ENCODE data around the gene TARS1. TPM values are rescaled to one million over a fixed set of nuclear protein-coding genes. Genes with fewer than 3 reads are reported as not detected.

Gene TARS1
- total RNA-seq, 6 donors from 2014 or later = 28.3 to 111 (median 49.5) TPM

DNA sequence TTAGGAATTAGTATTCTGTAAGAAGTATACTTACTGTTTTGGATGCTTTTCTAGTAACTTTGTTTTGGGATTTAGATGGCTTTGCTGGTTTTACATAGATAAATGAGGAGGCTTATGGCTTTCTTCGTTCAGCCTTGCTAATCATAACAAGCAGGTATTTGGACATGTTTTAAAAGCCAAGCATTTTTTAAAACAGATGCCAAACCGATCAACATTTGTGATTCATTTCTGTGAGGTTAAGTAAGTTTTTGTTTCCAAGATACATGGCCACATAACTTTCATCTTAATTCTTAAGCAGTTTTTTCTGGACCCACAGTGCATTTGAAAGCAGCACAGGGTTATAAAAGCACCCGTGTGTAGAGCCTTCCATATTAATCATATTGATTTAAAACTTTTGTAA lies 21.7 kb downstream of the TARS1 start:
- TF ChIP-seq, protein P1, sequence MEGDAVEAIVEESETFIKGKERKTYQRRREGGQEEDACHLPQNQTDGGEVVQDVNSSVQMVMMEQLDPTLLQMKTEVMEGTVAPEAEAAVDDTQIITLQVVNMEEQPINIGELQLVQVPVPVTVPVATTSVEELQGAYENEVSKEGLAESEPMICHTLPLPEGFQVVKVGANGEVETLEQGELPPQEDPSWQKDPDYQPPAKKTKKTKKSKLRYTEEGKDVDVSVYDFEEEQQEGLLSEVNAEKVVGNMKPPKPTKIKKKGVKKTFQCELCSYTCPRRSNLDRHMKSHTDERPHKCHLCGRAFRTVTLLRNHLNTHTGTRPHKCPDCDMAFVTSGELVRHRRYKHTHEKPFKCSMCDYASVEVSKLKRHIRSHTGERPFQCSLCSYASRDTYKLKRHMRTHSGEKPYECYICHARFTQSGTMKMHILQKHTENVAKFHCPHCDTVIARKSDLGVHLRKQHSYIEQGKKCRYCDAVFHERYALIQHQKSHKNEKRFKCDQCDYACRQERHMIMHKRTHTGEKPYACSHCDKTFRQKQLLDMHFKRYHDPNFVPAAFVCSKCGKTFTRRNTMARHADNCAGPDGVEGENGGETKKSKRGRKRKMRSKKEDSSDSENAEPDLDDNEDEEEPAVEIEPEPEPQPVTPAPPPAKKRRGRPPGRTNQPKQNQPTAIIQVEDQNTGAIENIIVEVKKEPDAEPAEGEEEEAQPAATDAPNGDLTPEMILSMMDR (IDR thresholded peaks at IDR 0.05) = no peak
- TF ChIP-seq EP300 (IDR thresholded peaks at IDR 0.05) (no peak), POLR2AphosphoS5 (IDR thresholded peaks at IDR 0.05) (no peak)
- Histone ChIP-seq H3K36me3 (peaks cover 66 to 99% (median 87%) of the 10 kb centered on the region in 4 donors), H3K4me3 (no peak overlapping the region), H3K27me3 (no peaks in the 10 kb centered on the region), H3K9me3 (no peaks in the 10 kb centered on the region), H3K4me1 (no peaks in the 10 kb centered on the region), H3K27ac (no peak overlapping the region)
- WGBS, 2 donors = 87 to 90% methylated on average over 3 of the region's 3 CpGs
- ATAC-seq (ENCODE audit: low FRiP score in 2 of 2) (no peak), DNase-seq (no peak)

DNA sequence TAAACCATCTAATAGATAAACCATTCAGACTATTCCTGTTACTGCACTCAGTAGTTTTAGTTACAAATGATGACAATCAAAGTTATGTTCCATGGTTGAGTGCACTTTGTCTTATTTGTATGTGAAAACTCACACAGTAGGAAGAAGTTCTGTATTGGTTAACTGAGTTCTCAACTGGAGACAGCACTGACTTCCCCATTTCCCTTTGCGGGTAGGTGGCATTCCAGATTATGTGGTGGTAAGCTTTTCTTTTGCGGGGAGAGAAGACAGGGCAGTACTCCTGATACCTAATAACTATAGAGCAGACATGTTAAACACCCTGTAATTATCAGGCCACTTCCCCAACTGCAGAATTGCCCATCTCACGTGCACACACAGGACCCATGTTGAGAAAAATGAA lies 24.4 kb downstream of the TARS1 start:
- TF ChIP-seq, protein P1 (IDR thresholded peaks at IDR 0.05) = no peak
- TF ChIP-seq POLR2AphosphoS5 (IDR thresholded peaks at IDR 0.05) (no peak), POLR2A (IDR thresholded peaks at IDR 0.05) (no peak), EP300 (IDR thresholded peaks at IDR 0.05) (no peak)
- Histone ChIP-seq H3K27me3 (no peaks in the 10 kb centered on the region), H3K36me3 (peaks cover 59 to 99% (median 83%) of the 10 kb centered on the region in 4 donors), H3K4me3 (no peak overlapping the region), H3K4me1 (no peaks in the 10 kb centered on the region), H3K9me3 (no peaks in the 10 kb centered on the region), H3K27ac (no peak overlapping the region)
- DNase-seq (no peak), ATAC-seq (ENCODE audit: low FRiP score in 2 of 2) (no peak)
- 94 to 97% methylated on average over 3 of the region's 3 CpGs for WGBS, 2 donors

DNA sequence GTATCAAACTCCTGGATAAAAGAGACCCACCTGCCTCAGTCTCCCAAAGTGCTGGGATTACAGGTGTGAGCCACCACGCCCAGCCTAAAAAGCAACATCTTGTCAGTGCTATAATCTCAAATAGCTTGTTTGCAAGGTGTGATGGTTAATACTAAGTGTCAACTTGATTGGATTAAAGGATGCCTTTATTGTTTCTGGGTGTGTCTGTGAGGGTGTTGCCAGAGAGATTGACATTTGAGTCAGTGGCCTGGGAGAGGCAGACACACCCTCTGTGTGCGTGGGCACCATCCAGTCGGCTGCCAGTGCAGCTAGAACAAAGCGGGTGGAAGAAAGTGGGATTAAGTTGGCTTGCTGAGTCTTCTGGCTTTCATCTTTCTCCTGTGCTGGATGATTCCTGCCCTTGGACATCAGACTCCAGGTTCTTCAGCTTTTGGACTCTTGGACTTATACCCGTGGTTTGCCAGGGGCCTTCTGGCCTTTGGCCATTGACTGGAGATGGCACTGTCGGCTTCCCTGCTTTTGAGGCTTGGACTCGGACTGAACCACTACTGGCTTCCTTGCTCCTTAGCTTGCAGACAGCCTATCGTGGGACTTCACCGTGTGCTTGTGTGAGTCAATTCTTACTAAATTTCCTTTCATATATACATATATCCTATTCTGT lies 28.1 kb downstream of the TARS1 start:
- DNase-seq (no peak), ATAC-seq (ENCODE audit: low FRiP score in 2 of 2) (no peak)
- no peak overlapping the region for H3K27ac ChIP-seq
- WGBS, 2 donors = 87 to 93% methylated on average over 7 to 9 of the region's 9 CpGs
- no peak overlapping the region for H3K4me3 ChIP-seq
- H3K9me3 ChIP-seq = no peaks in the 10 kb centered on the region
- TF ChIP-seq POLR2AphosphoS5 (IDR thresholded peaks at IDR 0.05) (no peak), EP300 (IDR thresholded peaks at IDR 0.05) (no peak)
- TF ChIP-seq, protein P1 (IDR thresholded peaks at IDR 0.05) = no peak
- H3K4me1 ChIP-seq = no peaks in the 10 kb centered on the region
- peaks cover 35 to 93% (median 64%) of the 10 kb centered on the region in 4 donors for H3K36me3 ChIP-seq
- no peaks in the 10 kb centered on the region for H3K27me3 ChIP-seq

DNA sequence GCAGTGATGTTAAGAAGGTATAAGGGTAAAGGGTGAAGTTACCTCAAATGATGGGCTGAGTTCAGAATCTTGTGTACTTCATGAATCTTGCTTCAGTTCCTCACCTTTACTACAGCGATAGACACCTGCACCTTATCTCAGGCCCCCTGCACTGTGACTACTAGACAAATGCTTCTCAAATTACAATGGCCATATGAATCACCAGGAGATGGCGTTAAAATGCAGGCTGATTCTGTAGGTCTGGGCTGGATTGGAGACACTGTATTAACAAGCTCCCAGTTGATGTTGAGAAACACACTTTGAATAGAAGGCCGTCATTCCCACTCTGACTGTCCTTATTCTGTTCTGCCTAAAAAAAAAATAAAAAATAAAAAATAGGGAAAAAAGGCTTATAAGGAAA lies 29.8 kb downstream of the TARS1 start:
- ATAC-seq (ENCODE audit: low FRiP score in 2 of 2) = no peak
- Histone ChIP-seq H3K36me3 (peaks cover 30 to 94% (median 62%) of the 10 kb centered on the region in 4 donors), H3K27ac (no peak overlapping the region), H3K27me3 (no peaks in the 10 kb centered on the region), H3K4me3 (no peak overlapping the region), H3K4me1 (no peaks in the 10 kb centered on the region), H3K9me3 (no peaks in the 10 kb centered on the region)
- no peak for DNase-seq
- WGBS, 2 donors = 60 to 75% methylated on average over 3 of the region's 3 CpGs
- TF ChIP-seq, protein P1 (IDR thresholded peaks at IDR 0.05) = peak in 1 of 6 experiments; percentile 13
- no peak for TF ChIP-seq POLR2AphosphoS5 (IDR thresholded peaks at IDR 0.05)

DNA sequence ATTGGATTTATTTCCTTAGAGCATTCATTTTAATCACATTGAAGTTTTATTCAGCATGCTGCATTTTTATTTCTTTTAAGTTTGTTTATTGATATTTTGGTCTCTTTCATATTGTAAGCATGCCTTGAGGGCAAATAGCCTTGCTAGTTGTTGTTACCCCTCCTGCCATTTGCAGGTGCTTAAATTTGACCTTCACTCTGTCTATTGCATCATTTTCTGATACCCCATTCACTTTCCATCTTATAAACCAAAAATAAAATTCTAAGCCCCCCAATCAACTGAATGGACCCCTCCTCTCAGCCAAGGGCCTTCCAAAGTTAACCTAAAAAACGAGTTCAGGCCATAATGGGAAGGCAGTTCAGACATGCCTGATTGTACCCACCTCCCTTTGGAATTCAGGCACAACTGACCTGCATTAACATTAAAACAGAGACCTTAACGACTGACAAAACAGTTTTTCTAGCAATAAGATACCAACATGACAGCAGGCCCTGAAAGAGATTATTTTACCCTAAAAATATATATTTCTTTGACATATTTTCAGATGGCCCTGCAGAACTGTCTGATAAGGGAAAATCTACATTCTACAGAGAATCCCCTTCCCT lies 32.1 kb downstream of the TARS1 start:
- 67 to 77% methylated on average over 2 of the region's 2 CpGs for WGBS, 2 donors
- H3K4me3 ChIP-seq = no peak overlapping the region

More for the DNA sequence above, 32.1 kb downstream of the TARS1 start:
- H3K36me3 ChIP-seq = peaks cover 18 to 89% (median 56%) of the 10 kb centered on the region in 4 donors
- TF ChIP-seq POLR2A (IDR thresholded peaks at IDR 0.05) (no peak), POLR2AphosphoS5 (IDR thresholded peaks at IDR 0.05) (no peak), EP300 (IDR thresholded peaks at IDR 0.05) (no peak)
- TF ChIP-seq, protein P1 (IDR thresholded peaks at IDR 0.05) = no peak
- ATAC-seq (ENCODE audit: low FRiP score in 2 of 2) (no peak), DNase-seq (no peak)
- H3K9me3 ChIP-seq = no peaks in the 10 kb centered on the region
- H3K4me1 ChIP-seq = no peaks in the 10 kb centered on the region
- H3K27me3 ChIP-seq = no peaks in the 10 kb centered on the region
- no peak overlapping the region for H3K27ac ChIP-seq
